8988T (cell line): ENCODE results near the gene LIN52.

Source experiments
- DNase-seq: peaks from one replicate; pipeline ENCODE4 v3.0.0; 2011

LIN52 gene

DNA sequence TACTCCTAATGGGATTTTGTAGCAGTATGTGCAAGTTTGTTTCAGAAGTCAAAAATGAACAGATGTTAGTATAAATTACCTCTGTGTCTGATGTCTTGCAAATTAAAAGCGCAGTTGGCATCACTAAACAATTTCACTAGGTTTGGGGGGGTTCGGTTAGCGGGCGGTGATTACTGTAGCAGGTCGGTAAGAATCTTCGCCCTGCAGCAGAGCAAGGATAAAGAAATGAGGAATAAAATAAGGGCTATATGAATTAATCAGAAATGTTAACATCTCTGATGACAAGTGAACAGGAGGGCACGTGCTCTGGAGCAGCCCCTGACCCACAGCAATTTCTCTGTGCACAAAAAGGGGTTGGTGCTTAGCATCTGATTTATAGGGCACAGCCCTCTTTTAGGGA is 110.9 kb downstream of the LIN52 start:
- DNase-seq = no peak

DNA sequence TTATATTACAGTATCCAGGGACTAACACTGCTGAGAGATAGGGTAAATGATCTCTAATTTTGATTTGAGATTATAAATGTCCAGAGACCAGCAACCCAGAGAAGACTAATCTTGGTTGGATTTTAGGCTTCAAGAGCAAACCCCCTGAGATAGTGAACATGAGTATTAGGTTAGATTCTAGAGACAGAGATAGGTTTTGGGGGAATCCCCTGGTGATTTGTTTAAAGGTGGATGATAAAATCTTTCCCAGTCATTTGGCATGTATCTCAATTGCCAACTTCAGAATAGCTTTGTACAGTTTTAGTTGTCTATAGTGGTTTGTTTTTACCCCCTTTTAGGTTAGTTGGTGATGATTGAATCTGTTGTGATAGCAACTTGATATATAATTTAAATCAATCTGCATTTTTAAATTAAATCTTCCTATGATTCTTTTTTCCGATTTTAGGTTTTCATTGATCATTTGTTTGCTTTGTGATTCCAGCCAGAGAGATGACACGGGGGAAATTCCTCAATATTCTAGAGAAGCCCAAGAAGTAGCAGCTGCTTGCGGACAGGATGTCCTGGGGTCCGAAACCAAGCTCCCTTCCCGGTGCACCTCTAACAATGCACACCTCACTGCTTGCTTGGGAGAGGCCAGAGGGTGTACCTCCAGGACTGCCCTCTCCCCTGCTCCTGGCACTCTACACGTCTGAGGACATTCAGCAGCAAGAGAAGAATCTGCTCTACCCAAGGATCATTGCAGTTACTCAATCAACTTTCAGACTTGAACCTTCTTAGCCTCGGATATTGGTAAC is 113.9 kb downstream of the LIN52 start:
- no peak for DNase-seq

DNA sequence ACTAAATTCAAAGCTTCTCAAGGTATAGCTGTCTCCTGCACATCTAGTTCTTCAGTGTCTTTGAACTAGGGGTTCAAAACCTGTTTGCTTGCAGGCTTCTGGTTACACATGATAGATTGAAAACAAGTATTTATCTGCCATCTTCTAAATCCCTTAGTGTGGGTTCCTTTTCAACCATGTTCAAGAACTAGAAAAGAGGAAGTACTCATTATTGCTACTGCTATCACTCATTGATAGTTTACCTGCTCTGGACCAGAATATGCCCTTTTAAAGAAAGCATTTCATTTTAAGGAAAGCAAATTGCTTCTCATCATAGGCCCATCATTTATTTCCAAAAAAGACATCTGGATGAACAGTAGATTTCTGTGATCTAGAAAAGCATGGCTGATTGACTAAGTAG is 117.4 kb downstream of the LIN52 start:
- no peak for DNase-seq

DNA sequence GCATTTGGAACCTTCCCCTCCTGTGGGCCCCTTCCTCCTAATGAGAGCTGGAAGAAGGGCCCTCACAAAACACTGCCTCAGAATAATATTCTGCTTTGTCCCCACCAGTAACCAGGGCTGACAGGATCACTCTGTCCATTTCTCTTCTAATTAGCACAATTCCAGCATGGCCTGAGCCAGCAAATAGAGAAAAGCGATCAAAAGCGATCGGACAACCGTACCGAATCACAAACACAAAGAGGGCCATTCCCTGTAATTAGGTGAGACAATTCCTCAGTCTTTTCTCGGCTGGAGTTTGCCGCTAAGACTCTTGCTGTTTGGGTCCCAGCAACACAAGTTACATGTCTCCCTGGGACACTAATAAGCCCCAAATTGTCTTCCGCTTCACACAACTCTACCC is 118.9 kb downstream of the LIN52 start:
- no peak for DNase-seq

DNA sequence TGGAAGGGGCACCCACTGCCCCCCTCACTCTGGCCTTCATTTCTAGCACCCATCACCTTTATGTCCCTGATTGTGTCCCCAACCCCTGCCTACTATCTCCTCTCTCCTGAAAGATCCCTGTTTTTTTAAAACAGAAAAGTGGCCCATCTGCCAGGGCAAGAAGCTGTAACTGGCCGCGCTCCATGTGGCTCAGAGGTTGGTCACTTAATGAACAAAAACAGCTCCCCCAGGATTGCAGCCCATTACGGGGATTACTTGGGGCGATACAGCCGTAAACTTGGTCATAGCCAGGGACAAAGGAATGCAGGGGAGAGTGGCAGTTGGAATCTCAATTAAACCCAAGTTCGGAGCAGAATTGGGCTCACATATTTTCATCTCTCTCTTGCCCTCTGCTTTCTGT is 119.7 kb downstream of the LIN52 start:
- DNase-seq = no peak

DNA sequence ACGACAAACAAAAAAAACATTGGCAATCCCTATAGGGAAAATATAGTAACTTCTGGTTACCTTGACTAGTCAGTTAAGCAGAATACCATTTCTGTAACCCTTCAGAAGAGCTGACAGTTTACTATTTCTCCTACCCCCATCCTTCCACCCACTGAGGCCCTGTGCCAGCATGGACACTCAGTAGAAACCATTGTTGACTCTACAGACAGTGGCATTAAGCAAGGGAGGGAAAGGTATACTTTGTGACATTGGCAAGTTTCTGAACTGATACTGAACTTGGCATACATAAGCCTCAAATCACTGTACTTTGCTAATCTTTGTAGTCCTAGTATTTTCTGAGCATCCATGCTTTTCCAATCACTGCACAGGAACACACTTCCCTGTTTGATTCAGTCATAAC is 121.1 kb downstream of the LIN52 start:
- DNase-seq = no peak

DNA sequence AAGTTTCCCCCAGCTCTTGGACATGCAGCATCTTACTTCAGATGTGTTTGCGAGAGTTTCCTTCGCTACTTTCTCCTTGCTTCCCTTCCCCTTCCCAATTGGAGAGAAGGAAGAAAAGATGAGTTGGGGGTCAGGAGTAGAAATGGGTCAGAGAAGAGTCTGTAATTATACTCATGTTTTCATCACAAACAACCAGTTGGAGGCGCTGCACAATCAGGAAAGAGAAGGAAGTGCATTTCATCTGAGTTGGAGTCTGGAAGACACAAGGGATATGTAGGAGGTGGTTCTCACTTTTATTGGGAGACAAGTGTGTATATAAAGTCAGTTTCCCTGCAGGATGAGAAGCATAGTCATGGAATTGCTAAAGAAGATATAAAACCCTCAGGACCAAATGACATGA is 123.2 kb downstream of the LIN52 start:
- no peak for DNase-seq

DNA sequence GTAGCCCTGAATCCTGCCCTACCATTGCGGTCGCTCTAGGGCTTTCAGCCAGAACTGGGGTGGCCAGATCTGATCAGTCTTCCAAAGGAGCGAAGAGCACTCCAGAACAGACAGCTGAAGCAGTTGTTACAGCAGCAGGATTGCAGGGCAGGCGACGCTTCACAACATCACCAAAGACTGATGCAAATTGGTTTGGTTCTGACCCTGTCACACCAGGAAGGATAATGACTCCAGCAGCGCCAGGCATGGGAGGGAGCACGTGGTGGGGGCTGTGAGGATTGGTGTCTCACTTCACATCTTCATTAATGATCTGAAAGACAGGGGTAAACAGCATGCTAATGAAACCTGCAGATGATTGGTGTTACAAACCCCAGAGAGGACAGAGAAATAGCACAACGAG is 123.9 kb downstream of the LIN52 start:
- DNase-seq = no peak

DNA sequence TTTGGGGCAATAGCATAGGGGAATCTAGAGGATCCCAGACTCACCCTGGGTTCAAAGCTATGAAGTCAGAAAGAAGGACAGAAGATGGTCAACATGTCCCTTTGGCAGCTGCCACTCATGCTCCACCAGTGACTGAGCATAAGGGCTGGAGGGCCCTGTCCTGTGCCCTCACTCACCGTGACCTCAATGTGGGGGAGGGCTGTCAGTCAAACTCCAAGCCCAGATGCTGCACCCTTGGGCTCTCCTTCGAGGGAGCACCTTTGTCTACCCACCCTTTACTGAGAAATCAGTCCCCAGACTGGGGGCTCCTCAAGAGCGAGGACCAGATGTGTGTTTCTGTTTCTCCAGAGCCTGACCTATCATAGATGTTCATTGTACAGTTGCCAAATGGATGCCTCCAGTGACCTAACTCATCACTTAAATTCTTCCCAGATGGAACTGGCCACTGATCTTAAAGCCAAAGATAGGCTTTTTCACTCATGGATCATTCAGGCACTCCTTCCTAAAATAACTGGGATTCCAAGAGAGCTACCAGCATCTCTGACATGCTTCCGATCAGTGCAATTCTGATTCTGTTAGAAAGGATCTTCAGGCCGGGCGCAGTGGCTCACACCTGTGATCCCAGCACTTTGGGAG is 127.3 kb downstream of the LIN52 start:
- no peak for DNase-seq

DNA sequence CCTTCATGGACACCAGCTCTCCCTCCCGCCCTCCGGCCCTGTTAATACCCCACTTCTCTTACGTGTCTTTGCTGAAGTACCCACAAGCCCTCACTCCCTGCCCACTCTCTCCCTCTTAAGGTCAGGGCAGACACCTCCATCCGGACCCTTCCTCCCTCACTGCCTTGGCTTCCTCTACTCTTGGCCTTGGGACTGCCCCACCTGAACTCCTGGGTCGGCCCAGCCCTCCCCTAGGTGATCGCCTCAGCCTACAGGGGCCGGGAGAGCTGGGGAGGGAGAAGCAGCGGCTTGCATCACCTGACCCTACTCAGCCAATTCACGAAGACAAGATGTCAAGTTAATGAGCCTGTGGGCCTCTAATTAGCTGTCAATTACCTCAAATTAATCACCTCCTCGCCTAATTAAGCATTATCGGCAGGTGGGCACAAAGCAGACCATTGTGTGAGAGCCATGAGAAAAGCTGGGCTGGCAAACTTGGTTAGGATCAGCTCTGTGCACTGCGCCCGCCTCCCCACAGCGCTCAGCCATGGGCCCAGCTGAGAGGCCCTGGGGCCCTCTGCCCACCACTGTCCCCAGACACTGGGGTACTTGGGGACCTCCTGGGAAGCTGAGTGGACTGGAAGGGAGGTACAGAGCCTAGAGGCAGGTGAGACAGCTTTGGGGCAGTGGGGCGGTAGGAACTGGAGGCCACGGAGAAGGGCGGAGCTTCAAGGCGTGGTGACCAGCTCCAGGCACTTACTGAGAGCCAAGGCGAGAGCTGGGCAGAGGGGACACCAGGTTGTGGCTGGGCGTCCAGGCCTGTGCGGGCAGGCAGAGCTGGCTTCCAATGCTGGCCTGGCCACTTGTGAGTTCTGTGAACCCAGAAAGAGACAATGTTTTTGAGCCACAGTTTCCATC is 129.4 kb downstream of the LIN52 start:
- DNase-seq = no peak

DNA sequence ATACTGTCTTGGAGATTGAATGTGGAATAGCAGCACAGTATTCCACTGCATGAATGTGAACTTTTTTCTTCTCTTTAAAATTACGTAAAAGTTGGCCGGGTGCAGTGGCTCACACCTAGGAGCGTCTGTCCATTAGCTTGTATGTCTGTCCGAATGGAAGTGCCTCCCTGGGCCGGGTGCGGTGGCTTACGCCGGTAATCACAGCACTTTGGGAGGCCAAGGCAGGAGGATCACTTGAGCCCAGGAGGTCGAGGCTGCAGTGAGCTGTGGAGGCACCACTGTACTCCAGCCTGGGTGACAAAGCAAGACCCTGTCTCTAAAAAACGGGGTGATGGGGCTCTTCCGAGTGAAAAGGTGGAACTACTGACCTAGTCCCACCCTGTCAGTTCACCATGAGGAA is 131.9 kb downstream of the LIN52 start:
- no peak for DNase-seq

DNA sequence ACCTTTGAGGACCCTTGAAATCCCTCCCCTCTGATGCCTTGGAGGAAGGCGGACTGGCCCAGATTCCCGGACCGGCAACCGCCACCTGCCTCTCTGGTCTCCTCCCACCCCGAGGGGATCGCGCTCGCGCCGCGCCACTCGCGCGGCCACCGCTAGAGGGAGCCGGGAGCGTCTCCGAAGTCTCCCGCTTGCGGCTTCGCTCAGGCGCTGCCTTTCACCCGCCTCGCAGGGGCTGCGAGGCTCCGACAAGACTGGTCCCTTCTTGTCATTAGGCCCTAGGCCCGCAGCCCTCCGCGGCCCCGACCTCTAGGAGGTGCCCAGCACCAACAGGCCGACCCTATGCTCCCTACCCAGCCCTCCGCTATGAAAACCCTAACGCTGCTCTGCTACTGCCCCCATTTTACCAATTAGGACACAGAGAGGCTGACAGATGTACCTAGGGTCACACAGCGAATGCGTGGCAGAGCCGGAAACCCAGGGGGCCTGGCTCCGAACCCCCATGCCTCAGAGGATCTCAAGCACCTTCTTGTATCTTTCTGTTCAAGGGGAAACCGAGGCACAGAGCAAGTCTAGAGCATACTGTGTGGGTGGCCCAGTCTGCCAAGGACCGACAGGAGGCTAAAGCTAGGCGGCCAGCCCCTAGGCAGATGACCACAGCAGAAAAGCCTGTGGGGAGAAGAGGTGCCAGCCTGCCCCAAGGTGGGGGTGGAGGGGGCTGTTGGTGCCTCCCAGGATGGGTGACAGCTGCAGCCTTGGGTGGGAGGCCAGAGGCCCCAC is 133.1 kb downstream of the LIN52 start:
- peak; percentile 96 for DNase-seq

DNA sequence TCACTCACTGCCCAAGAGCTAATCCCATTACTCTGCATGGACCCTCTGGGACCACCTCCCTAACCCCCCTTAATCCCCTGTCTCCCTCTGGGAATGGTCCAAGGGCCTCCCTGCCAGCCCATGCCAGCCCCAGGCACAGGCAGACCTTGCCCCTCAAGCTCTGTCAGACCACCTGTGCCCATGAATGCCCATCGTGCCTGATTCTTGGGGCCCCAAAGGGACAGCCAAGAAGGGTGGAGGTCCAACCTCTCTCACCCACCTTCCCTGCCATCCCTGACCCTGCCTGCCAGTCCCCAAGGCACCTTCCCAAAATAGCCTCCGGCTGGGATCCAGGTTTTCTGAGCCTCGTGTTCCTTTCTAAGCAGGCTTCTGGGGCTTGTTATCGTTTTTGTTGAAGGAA is 133.7 kb downstream of the LIN52 start:
- no peak for DNase-seq

DNA sequence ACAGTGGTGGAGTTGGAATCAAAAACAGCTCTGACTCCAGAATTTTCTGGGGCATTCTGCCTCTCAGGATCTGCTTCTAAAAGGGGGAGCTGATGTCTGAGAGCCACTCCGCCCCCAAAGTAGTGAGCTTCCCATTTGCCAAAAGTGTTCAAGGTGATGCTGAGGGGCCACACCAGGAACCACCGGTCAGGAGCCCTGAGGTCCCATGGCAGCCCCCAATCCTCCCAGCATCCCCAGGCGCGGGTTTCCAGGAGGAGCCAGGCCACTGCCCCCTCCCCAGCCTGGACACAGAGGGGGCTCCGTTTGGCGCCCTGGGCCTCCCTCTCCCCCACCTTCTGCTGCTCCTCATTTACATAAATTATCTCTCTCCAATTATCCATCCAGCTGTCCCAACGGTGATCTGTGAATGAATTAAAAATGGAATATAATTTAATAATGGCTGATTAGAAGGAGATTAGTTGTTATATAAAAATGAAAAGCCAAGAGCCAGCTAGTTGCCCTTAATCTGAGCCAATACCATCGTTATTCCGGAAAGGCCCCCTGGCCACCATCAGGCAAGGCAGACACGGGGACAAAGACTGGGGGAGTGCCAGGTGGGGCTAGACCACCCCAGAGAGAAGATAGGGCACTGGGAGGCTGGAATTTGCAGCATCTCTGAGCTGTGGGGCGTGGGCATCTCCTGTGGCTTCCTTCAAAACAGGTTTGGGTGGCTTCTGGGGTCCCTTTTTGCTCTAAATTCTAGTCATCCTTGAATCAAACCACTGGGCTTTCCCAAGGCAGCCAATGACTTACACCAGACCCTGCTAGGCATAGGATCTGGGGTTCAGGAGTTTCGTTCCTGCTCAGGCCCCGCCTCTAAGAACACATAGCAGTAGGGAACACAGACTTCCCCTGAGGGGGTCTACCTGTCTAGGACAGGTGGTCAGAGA is 134.8 kb downstream of the LIN52 start:
- no peak for DNase-seq

DNA sequence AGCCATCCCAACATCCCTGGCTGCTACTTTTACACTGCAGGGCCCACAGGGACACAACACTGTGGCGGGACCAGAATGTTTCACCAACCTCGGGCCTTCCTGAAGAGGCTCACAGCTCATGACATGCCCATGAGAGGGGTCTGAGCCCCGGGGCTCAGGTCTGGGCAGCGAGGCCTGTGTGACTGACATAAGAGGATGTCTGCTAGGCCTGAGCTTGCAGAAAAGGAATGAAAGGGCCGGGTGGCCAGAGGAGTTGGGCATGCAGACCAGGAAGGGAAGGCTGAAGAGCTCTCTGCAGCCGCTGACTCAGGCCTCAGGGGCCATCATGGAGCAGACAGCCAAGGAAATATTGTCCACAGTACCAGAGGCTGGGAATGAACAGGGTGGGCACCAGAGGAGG is 136.2 kb downstream of the LIN52 start:
- DNase-seq = no peak

DNA sequence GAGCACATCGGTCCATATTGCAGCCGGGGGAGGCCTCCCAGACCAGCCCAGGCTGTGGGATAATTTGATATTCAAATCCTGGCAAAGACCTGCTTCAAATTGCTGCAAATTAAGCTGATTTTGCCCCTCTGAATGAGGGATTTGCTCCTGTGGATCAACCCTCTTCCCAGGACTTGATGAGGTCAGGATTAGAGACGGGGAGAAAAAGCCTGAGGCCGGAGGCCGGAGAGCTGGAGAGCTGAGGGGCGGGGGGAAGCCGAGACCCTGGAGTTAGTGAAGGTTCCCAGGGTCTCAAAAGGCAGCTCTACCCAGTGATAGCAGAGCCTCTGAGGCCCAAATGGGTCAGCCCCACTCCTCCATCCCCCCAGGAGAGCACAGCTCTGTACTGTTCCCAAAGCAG is 137.0 kb downstream of the LIN52 start:
- DNase-seq = no peak

DNA sequence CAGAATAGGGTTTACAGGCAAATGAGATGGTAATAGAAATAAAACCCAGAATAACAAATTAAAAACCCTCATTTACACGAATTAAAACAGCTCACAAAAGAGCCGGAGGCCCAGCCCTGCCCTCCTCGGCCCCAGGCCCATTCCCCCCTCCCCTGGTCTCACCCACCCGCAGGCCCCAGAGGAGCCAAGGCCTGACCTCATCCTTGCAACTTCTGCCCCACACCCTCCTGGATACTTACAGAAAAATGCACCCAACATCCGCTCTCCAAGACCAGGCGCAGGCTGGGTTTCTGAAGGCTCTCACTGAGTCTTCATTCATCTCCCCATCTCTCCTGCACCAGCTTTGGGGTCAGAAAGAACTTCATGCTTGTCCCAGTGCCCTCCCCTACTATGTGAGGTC is 138.3 kb downstream of the LIN52 start:
- DNase-seq = no peak

DNA sequence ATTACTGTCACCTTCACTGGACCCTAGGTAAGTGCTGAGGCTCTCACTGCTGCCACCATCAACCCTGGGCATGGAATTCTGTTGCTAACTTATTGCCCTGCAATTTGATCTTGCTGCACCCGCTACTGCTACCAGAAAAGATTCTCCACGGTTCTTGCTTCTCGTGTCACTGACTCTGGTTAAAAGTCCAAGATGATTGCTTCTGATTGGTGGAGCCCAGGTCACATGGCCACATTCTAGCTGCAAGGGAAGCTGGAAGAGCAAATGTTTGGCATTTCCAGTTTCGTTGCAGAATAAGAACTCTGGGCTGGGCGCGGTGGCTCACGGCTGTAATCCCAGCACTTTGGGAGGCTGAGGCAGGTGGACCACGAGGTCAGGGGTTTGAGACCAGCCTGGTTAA is 147.0 kb downstream of the LIN52 start:
- DNase-seq = no peak

DNA sequence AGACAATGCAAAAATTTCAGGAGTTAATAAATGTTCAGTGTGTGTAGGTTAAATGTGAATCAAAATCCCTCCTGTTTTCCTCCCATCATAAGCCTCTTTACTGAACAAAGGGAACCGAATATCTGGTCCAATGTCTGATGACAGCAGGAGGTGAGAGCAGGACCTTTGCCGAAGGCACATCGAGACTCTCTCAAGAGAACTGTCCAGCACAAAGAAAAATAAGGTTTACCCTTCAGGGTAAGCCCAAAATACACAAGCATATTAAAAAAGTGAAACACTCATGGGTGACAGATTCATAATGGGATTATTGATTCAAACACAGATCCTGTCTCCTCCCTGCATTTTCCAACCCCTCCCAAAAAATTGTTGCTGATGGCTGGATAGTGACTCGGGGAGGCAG is 150.3 kb downstream of the LIN52 start:
- no peak for DNase-seq

DNA sequence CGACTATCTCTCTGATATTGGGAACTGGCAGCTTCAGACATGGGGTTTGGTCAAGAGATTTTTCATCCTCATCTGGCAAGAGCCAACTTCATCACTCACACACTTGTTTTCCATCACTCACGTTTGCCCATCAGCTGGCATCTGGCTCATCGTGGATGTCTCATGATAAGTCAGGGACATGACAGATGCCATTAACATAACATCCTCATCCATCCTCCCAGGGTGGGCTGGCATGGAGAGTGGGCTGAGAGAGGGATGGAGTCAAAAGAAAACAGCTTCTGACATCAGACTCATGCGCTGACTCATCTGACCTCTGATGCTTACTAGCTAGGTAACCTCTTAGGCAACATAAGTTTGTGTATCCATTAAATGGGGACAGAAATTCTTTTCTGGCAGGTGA is 152.7 kb downstream of the LIN52 start:
- no peak for DNase-seq

DNA sequence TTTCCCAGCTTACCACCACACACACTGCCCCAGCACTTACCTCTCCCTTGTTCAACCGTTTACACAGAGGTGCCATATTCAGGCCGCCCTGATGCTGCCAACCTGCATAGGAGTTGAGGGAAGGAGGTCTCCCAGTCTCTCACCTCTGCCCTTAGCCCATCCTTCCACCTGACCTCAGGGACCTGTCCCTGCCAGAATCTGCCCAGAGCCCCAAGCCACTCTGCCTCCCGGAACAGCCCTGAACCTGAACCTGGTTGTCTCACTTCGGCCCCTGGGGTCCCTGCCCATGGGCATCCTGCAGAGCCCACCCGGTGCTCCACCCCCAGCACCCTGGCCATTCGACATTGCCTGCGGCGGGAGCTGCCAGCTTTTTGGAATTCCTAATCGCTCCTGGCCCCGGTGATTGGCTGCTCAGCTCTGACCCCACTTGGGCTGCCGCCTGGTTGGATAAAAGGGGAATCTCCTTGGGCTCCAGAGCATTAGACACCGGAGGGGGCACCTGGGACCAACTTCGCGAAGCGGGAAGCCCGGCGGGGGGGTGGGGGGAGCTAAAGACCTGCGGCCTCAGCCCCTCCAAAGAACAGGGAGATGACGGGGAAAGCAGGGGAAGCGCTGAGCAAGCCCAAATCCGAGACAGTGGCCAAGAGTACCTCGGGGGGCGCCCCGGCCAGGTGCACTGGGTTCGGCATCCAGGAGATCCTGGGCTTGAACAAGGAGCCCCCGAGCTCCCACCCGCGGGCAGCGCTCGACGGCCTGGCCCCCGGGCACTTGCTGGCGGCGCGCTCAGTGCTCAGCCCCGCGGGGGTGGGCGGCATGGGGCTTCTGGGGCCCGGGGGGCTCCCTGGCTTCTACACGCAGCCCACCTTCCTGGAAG is 154.5 kb downstream of the LIN52 start, which contains the start of gene VSX2:
VSX2 (plus strand) TSS at position 476 of the 874 bp plus-strand sequence; CDS start at position 589, 113 bp downstream.
- peak; percentile 20 for DNase-seq
